Hepatocyte (in vitro differentiated cells): Measurements from ENCODE around the gene ITM2B. TPM values are rescaled to one million over a fixed set of nuclear protein-coding genes. Genes with fewer than 3 reads are reported as not detected.

Experiments used
- DNase-seq: peaks from one replicate; pipeline ENCODE4 v3.0.0-alpha.2; 2016; ENCODE audit warnings: low spot score
- H2AFZ ChIP-seq: fragments of 200-600 bp; sonication (generic); 2 replicates; pipeline ENCODE4 v1.6.0; 2016; ENCODE audit warnings: antibody characterized with exemption, mild to moderate bottlenecking
- H3K27ac ChIP-seq: fragments of 200-600 bp; sonication (generic); 2 replicates; pipeline ENCODE4 v1.5.1; 2016; ENCODE audit warnings: mild to moderate bottlenecking
- H3K27me3 ChIP-seq: fragments of 200-600 bp; sonication (generic); 2 replicates; pipeline ENCODE4 v1.6.1; 2016
- H3K36me3 ChIP-seq: fragments of 200-600 bp; sonication (generic); replicated peaks from 2 replicates; pipeline ENCODE4 v1.5.1; 2016; ENCODE audit warnings: low read depth; ENCODE audit not compliant: insufficient read depth
- H3K4me1 ChIP-seq: fragments of 200-600 bp; sonication (generic); 2 replicates; pipeline ENCODE4 v1.5.1; 2016; ENCODE audit warnings: mild to moderate bottlenecking, moderate library complexity; ENCODE audit not compliant: insufficient read depth
- H3K4me2 ChIP-seq: fragments of 200-600 bp; sonication (generic); 2 replicates; pipeline ENCODE4 v1.6.0; 2016
- H3K4me3 ChIP-seq: fragments of 200-600 bp; sonication (generic); 2 replicates; pipeline ENCODE4 v1.5.1; 2016; ENCODE audit warnings: mild to moderate bottlenecking
- H3K79me2 ChIP-seq: fragments of 200-600 bp; sonication (generic); 2 replicates; pipeline ENCODE4 v1.6.0; 2017; ENCODE audit warnings: mild to moderate bottlenecking
- H3K9me2 ChIP-seq: fragments of 200-600 bp; sonication (generic); replicated peaks from 2 replicates; pipeline ENCODE4 v1.6.0; 2017; ENCODE audit warnings: mild to moderate bottlenecking; ENCODE audit not compliant: insufficient read depth
- H3K9me3 ChIP-seq: fragments of 200-600 bp; sonication (generic); 2 replicates; pipeline ENCODE4 v1.5.1; 2016; ENCODE audit warnings: low read depth, mild to moderate bottlenecking
- H4K20me1 ChIP-seq: fragments of 200-600 bp; sonication (generic); 2 replicates; pipeline ENCODE4 v1.6.0; 2016; ENCODE audit warnings: mild to moderate bottlenecking; ENCODE audit not compliant: insufficient read depth, poor library complexity, severe bottlenecking
- CTCF ChIP-seq: fragments of 200-600 bp; sonication (generic); IDR thresholded peaks from 2 replicates; pipeline ENCODE4 v1.5.1; 2016; ENCODE audit warnings: antibody characterized with exemption, mild to moderate bottlenecking; ENCODE audit not compliant: poor library complexity
- EZH2 ChIP-seq: fragments of 200-600 bp; sonication (generic); IDR thresholded peaks from 2 replicates; pipeline ENCODE4 v1.6.1; 2016; ENCODE audit warnings: antibody characterized with exemption, mild to moderate bottlenecking, borderline replicate concordance
- EZH2phosphoT487 ChIP-seq: fragments of 200-600 bp; sonication (generic); IDR thresholded peaks from one replicate; pipeline ENCODE4 v1.6.1; 2018; ENCODE audit warnings: antibody characterized with exemption, mild to moderate bottlenecking, low read depth, moderate library complexity; ENCODE audit not compliant: unreplicated experiment, severe bottlenecking
- WGBS: methylation state at CpG from one replicate; pipeline ENCODE4 v1.1.6; 2016; ENCODE audit warnings: low lambda C conversion rate; ENCODE audit errors: missing lambda C conversion rate; 5-methylcytosine and 5-hydroxymethylcytosine counted together
- polyA plus RNA-seq: library from polyadenylated mRNA; unstranded; fragments of >200 nt; fragmentation: Nextera tagmentation; extraction: Ambion mirVana; gene quantifications from 2 replicates; pipeline ENCODE4 v1.2.1, GENCODE V29; 2016
- total RNA-seq: library from RNA; depleted of rRNA; stranded (reverse); fragments of >200 nt; gene quantifications from 2 replicates; pipeline ENCODE4 v1.2.3, GENCODE V29; 2014

ITM2B gene
- total and polyA plus RNA-seq, 2 experiments from 2014 or later, result 449 to 588 TPM

GRCh38 chr13:48315969-48316650 is 83.1 kb downstream of the ITM2B start:
- Histone ChIP-seq H3K27ac (no peak overlapping the region), H3K4me1 (no peaks in the 10 kb centered on the region), H4K20me1 (peaks cover under 1% of the 10 kb centered on the region), H3K79me2 (peaks cover 25% of the 10 kb centered on the region), H3K9me2 (no peaks in the 10 kb centered on the region), H3K9me3 (no peaks in the 10 kb centered on the region), H3K27me3 (no peaks in the 10 kb centered on the region), H2AFZ (no peak overlapping the region), H3K36me3 (no peaks in the 10 kb centered on the region), H3K4me2 (no peak overlapping the region), H3K4me3 (no peak overlapping the region)
- 80% methylated on average over 17 of the region's 17 CpGs for WGBS
- no peak for TF ChIP-seq EZH2phosphoT487
- TF ChIP-seq EZH2, result no peak
- no peak for TF ChIP-seq CTCF
- DNase-seq, result no peak

- H3K27ac ChIP-seq, result no peak overlapping the region
- no peaks in the 10 kb centered on the region for H3K9me2 ChIP-seq
- no peak overlapping the region for H3K4me2 ChIP-seq
- no peaks in the 10 kb centered on the region for H3K27me3 ChIP-seq
- no peaks in the 10 kb centered on the region for H3K9me3 ChIP-seq
- no peaks in the 10 kb centered on the region for H3K4me1 ChIP-seq
- H3K36me3 ChIP-seq, result no peaks in the 10 kb centered on the region
- TF ChIP-seq EZH2 (no peak), EZH2phosphoT487 (no peak)
- H2AFZ ChIP-seq, result no peak overlapping the region
- peaks cover 28% of the 10 kb centered on the region for H3K79me2 ChIP-seq
- H4K20me1 ChIP-seq, result no peaks in the 10 kb centered on the region
- DNase-seq, result no peak
- 97% methylated on average over 43 of the region's 43 CpGs for WGBS
- no peak overlapping the region for H3K4me3 ChIP-seq
These were observed 84.0 kb downstream of the ITM2B start for GRCh38 chr13:48316826-48317510.

GRCh38 chr13:48317511-48318376 is 84.7 kb downstream of the ITM2B start:
- H3K27ac ChIP-seq, result no peak overlapping the region

More at GRCh38 chr13:48317511-48318376, 84.7 kb downstream of the ITM2B start:
- no peaks in the 10 kb centered on the region for H3K4me1 ChIP-seq
- DNase-seq, result no peak
- no peaks in the 10 kb centered on the region for H3K36me3 ChIP-seq
- 98% methylated on average over 40 of the region's 41 CpGs for WGBS
- H3K4me2 ChIP-seq, result no peak overlapping the region
- peaks cover 34% of the 10 kb centered on the region for H3K79me2 ChIP-seq
- no peak overlapping the region for H3K4me3 ChIP-seq
- no peaks in the 10 kb centered on the region for H3K9me3 ChIP-seq
- no peak overlapping the region for H2AFZ ChIP-seq
- no peaks in the 10 kb centered on the region for H4K20me1 ChIP-seq
- TF ChIP-seq CTCF (no peak), EZH2phosphoT487 (no peak), EZH2 (no peak)
- H3K9me2 ChIP-seq, result no peaks in the 10 kb centered on the region
- H3K27me3 ChIP-seq, result no peaks in the 10 kb centered on the region
